GM18502 (cell line): Measurements from ENCODE around the gene CDCA4.

ENCODE experiments used
- ATAC-seq: cut with Tn5 transposase; IDR thresholded peaks from one replicate; pipeline ENCODE4 v1.9.1; 2021; ENCODE audit warnings: mild to moderate bottlenecking; ENCODE audit not compliant: unreplicated experiment, poor library complexity

CDCA4 gene

GRCh38 chr14:105059035-105059924 lies 38.4 kb upstream of the CDCA4 start:
- ATAC-seq = no peak

DNA sequence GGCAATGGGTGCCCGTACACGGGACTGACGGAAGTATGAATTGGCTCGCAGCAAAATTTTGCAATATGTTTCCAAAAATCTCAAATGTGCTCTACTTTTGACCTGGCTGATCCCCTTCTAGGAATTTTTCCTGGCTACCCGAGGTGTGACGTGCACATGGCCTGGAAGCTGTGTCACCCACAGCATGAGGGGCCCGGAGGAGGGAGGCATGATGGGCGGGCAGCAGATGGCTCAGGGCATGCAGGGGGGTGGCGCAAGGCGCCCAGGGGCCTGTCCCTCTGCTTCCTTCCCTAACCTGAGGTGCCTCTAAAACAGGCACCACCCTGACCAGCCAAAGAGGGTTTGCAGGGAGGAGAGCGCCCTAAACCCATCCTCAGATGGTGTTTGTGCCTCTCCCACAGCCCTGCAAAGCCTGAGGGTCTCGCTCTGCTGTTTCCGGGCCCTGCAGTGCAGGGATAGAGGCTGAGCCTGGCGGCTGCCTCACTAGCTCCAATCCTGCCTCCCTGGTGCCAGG lies 37.7 kb upstream of the CDCA4 start:
- no peak for ATAC-seq

GRCh38 chr14:105056303-105056831 lies 35.5 kb upstream of the CDCA4 start:
- ATAC-seq = no peak

GRCh38 chr14:105055736-105056302 lies 34.9 kb upstream of the CDCA4 start:
- ATAC-seq = no peak

- ATAC-seq = no peak
Observed at GRCh38 chr14:105055334-105055733, 34.5 kb upstream of the CDCA4 start.

GRCh38 chr14:105053996-105054395 lies 33.1 kb upstream of the CDCA4 start:
- no peak for ATAC-seq

DNA sequence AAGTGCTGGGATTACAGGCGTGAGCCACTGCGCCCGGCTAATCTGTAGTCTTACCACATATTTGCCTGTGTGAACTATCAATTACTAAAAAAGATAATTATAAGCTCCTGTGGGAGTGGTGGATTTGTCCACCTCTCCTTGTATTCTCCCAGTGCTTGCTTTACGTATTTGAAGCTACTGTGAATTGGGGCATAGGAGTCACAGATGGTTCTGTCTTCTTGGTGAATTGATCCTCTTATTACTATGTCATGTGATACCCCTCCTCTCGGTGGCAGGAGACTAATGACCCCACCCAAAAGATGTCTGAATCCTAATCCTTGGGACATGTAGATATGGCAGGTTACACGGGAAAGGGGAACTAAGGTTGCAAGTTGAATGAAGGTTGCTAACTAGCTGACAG lies 32.5 kb upstream of the CDCA4 start:
- ATAC-seq = no peak

DNA sequence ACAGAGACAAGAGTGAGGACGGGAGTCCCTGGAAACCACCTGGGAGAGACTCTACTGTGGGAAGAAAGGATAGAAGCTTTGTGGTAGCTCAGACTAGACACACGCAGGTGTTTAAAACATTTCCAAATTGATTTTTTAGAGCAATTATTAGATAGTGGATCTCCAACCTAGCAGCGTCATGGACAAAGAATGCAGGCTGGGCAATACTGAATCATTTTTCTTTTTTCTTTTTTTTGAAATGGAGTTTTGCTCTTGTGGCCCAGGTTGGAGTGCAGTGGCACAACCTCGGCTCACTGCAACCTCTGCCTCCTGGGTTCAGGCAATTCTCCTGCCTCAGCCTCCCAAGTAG lies 31.2 kb upstream of the CDCA4 start:
- ATAC-seq = no peak

DNA sequence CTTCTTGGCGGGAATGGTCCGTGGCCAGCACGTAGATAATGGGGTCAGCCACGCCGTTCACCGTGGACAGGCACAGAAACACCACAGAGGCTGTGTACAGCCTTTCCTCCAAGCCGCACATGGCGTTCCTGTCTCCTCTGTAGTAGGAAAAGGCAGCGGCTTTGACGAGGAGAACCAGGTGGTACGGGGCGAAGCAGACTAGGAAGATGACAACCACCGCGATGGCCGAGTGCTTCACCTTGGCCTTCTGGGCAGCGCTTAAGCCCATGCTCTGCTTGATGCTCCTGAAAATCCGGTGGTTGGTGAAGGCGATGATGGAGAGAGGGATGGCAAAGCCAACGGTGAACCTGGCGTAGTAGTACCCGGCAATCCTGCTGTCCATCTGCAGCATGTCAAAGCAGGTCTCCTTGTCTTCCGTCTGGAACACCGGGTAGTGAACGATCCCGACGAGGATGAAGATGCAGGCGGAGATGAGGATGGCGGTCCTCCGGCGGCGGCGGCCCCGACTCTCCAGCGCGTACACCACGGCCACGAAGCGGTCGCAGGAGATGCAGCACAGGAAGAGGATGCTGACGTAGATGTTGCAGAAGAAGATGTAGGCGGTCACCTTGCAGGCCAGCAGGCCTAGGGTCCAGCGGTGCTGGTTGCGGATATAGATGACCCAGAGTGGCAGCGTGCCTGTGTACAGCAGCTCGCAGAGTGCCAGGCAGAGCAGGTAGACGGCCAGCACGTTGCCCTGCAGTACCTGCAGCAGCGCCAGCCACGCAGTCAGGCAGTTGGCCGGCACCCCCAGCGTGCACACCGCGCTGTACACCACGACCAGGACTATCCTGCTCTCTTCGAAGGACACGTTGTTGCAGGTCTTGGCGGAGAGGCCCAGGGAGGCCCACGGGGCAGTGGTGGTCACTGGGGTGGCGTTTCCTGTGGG lies 30.6 kb upstream of the CDCA4 start:
- ATAC-seq = no peak

DNA sequence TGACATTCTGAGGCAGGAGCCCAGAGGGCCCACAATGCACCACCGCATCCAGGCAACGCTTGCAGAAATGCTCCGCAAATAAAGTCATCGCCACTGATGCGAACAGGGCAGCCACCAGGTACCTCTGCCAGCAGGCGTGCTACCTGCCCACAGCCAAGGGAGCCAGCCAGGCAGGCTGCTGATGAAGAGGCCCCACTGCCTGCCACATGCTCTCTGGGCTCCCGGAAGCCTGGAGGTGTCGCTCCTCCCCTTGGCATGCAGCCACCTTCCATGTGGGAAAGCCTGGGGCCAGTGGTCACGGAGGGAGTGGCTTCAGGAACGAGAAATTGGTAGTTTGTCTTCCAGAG lies 29.6 kb upstream of the CDCA4 start:
- ATAC-seq = no peak

DNA sequence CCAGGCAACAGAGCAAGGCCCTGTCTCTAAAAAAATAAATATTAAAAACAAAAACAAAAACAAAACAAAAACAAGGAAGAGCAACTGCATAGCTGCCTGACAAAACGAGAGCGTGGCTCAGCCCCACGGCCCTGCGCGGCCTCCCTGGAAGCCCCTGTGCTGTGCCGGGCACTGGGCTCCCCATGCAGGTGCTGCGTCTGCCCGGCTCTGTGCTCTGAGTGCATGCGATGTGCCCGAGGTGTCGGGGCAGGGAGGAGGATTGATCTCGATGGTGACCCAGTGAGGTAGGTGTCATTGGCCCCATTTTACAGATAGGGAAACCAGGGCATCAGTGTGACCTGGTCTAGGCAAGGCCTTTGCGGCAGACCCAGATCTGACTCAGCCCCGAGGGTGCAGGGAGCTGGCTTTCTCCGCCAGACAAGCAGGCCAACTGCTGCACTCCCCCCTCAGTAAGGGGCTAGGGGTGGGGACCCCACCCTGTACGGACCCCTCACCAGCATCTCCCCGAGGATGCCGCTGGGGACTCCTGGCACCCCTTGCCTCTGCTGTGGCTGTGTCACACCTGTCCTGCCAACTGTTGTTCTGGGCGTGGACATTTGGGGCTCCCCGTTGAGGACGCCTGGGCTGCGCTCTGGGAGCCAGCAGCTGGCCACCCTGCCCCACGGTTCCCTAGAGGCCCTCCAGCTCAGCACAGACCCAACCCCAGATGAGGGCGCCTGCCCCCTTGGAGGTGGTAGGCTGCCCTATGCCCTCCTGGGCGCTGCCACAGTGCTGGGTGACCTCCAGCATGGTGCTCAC lies 29.1 kb upstream of the CDCA4 start:
- ATAC-seq = no peak

- ATAC-seq = no peak
Observed at GRCh38 chr14:105047283-105048016, 26.6 kb upstream of the CDCA4 start.

DNA sequence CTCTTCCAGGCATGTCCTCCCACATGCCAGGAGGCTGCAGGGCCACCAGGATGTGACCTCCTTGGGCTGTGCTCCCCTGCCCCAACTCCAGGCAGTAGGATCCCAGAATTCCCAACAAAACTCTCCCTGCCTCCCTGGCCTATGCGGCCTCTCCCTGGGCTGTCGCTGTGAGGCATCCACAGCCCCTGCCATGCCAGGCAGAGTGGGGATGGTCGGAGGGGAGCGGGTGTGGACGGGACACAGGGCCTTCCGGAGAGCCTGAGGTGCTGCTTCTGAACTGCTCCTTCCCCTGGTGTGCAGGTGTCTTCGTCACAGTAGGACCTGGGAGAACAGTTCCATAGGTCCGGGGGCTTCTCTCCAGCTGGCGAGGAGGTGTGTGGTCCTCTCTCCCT lies 26.0 kb upstream of the CDCA4 start:
- ATAC-seq = no peak

- ATAC-seq = peak; percentile 74
Observed at GRCh38 chr14:105045710-105046326, 24.9 kb upstream of the CDCA4 start.

DNA sequence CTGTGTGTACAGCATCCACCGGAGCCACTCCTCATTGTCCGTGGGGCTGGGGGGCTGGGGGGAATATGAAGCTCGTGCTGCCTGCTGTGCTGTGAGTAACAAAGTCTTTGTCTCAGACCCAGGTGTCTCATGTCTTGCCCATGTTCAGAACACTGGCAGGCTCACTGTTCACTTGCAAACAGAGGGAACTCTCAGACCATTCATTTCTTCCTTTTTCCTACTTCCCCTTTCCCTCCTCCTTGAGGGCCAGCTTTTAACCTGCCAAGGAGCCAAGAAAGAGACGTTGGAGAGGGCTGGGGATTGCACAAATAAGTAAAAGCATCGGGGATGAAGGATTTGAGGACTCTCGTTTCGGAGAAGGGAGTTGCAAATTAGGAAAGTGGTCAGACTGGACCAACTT lies 22.8 kb upstream of the CDCA4 start:
- ATAC-seq = no peak

DNA sequence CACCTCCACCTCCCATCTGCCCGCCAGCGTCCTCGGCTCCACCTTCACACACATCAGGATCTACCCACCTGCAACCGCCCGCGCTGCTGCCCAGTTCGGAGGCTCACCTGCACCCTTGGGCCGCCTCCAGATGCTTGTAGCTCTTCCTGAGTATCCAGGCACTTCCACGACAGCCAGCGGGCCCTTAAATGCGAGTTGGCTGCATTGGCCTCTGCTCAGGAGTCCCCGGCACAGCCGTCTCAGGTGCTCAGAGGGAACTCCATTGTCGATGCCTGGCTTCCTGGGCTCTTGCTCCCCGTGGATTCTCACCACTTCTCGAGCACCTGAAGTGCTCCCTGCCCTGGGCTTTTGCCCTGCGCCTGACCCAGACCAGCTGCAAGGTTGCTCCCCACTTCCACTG lies 21.9 kb upstream of the CDCA4 start:
- ATAC-seq = no peak

GRCh38 chr14:105041841-105042765 lies 21.2 kb upstream of the CDCA4 start:
- ATAC-seq = no peak
